RWPE2 (cell line): ENCODE data around the gene ZC3HAV1L.

Source experiments
- ATAC-seq: fragments of 200-7000 bp; cut with Tn5 transposase; 3 replicates; pipeline ENCODE4 v1.9.1; 2021; ENCODE audit warnings: low read depth
- DNase-seq: peaks from one replicate; pipeline ENCODE4 v3.0.0-alpha.2; 2020; ENCODE audit warnings: low spot score
- H3K27ac ChIP-seq: fragments of 450-650 bp; 2 replicates; pipeline ENCODE4 v1.5.1; 2017; ENCODE audit warnings: mild to moderate bottlenecking; ENCODE audit not compliant: poor library complexity, severe bottlenecking
- H3K27me3 ChIP-seq: fragments of 250-450 bp; sonication (Bioruptor Pico); 2 replicates; pipeline ENCODE4 v1.5.1; 2021; ENCODE audit warnings: mild to moderate bottlenecking, moderate library complexity; ENCODE audit not compliant: insufficient read depth, poor library complexity, severe bottlenecking
- H3K36me3 ChIP-seq: fragments of 250-450 bp; sonication (Bioruptor Pico); 2 replicates; pipeline ENCODE4 v1.5.1; 2020; ENCODE audit warnings: low read depth, mild to moderate bottlenecking, moderate library complexity
- H3K4me1 ChIP-seq: fragments of 250-450 bp; sonication (Bioruptor Pico); 2 replicates; pipeline ENCODE4 v1.5.1; 2021; ENCODE audit warnings: mild to moderate bottlenecking, moderate library complexity; ENCODE audit not compliant: insufficient read depth, poor library complexity, severe bottlenecking
- H3K4me3 ChIP-seq: fragments of 250-450 bp; sonication (Bioruptor Pico); 2 replicates; pipeline ENCODE4 v1.5.1; 2021; ENCODE audit warnings: mild to moderate bottlenecking, moderate library complexity; ENCODE audit not compliant: severe bottlenecking
- H3K9me3 ChIP-seq: fragments of 250-450 bp; sonication (Bioruptor Pico); 2 replicates; pipeline ENCODE4 v1.5.1; 2021; ENCODE audit warnings: mild to moderate bottlenecking, moderate library complexity; ENCODE audit not compliant: severe bottlenecking
- TF ChIP-seq, protein P1 (sequence below): fragments of 450-650 bp; IDR thresholded peaks from one replicate; pipeline ENCODE4 v1.5.1; 2017; ENCODE audit warnings: mild to moderate bottlenecking, moderate library complexity; ENCODE audit not compliant: poor library complexity, severe bottlenecking

ZC3HAV1L gene

DNA sequence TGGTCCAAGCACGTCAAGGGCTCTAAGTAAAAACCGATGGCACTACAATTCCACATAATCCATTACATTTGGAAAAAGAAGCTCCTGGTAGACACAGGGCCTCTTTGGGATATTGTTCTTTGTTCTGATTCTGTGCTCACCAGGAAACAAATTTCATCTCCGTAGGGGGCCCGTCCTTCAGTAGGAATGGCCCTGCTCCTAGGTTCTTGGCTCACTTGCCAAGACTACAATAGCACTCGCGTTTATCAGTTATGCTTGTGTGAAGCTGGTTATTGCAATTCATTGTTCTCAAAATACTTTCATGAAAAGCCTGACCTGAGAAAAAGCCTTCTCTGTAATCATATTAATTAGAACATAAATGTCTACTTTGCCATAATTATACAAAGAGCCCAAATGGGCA is 10.3 kb upstream of the ZC3HAV1L start:
- Histone ChIP-seq H3K9me3 (no peaks in the 10 kb centered on the region), H3K36me3 (peaks cover 44% of the 10 kb centered on the region), H3K27me3 (no peaks in the 10 kb centered on the region), H3K4me3 (no peak overlapping the region), H3K4me1 (no peaks in the 10 kb centered on the region), H3K27ac (no peak overlapping the region)
- TF ChIP-seq, protein P1, sequence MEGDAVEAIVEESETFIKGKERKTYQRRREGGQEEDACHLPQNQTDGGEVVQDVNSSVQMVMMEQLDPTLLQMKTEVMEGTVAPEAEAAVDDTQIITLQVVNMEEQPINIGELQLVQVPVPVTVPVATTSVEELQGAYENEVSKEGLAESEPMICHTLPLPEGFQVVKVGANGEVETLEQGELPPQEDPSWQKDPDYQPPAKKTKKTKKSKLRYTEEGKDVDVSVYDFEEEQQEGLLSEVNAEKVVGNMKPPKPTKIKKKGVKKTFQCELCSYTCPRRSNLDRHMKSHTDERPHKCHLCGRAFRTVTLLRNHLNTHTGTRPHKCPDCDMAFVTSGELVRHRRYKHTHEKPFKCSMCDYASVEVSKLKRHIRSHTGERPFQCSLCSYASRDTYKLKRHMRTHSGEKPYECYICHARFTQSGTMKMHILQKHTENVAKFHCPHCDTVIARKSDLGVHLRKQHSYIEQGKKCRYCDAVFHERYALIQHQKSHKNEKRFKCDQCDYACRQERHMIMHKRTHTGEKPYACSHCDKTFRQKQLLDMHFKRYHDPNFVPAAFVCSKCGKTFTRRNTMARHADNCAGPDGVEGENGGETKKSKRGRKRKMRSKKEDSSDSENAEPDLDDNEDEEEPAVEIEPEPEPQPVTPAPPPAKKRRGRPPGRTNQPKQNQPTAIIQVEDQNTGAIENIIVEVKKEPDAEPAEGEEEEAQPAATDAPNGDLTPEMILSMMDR, result no peak
- ATAC-seq, result no peak
- no peak for DNase-seq

DNA sequence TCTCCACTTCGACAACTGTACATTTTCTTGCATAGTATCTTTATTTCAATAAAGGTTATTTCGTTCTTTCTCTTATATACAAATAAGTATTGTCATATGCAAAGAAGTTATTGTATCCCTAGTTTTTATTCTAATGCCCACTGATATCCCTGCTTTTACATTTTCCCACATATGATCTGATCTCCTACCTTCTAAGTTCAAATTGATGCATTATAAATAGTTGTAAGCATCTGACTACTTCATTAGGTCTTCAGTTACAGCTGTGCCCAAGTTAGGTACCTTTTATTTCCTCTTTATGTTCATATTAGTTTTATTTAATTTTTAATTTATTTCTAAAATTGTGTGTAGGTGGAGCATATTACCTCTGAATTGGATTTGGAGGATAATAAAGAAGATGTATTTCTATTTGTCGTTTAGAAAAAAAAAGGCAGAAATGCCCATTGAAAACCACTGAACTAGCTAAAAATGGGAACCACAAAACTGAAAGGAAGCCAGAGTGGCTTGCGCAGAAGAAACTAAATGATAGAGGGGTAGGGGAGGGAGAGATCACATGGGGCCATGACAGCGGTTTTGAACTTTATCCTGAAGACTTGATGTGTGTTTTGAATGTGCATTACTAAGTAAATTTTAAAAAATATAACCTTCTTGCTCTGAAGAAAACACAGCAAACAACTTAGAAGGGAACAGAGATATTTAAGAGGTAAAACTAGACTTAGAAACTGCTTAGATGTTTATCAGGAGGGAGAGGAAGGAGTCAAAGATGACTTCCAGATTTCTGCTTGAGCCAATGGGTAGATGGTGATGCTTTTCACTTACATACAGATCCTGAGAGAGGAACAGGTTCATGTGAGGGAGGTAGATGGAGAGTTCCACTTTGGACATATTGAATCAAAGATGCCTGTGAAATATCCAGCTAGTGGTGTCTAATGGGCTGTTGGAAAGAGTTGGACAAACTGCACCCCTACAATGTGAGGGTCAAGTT is 9.3 kb upstream of the ZC3HAV1L start:
- Histone ChIP-seq H3K4me1 (no peaks in the 10 kb centered on the region), H3K36me3 (peaks cover 43% of the 10 kb centered on the region), H3K27ac (no peak overlapping the region), H3K27me3 (no peaks in the 10 kb centered on the region), H3K4me3 (no peak overlapping the region), H3K9me3 (no peaks in the 10 kb centered on the region)
- no peak for ATAC-seq
- no peak for DNase-seq
- TF ChIP-seq, protein P1, result no peak

DNA sequence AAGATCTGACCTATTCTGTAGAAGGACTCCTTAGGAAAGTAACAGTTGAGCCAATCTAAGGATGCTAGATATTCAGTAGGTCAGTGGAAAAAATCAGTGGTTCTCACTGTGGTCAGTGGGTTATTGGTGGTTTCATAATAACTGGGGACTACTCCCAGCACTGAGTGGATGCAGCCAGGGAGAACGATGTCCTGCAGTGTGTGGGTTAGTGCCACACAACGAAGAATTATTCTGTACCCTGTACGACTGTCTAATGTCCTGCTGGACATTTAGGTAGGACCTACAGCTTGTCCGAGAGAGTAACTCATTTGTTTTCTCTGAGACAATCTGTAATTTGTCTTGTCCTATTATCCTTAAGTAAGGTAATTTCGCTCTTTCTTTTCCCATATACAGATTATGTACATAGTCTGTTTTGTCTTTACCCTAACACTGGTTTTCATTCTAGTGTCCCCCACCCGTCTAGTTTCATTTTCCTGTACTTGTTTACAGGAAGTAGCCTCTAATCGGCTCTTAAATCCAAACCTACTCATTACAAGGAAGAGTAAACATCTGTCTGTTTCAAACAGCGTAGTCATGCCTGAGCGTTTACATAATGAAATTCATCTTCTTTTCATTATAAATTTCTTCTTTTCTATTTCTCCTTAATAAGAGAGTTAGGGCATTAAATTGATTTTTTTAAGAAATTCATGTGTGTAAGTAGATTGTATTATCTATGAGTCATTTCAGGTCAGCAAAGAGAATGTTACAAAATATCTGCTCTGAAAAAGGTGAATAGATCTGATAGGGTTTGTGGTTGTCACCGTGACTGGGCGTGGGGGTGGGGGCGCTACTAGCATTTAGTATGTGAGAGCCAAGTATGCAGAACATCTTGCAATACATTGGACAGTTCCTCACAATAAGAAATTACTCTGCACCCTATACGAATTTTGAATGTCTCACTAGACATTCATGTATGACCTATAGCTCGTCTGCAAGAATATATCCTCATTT is 8.3 kb upstream of the ZC3HAV1L start:
- DNase-seq (no peak), ATAC-seq (no peak)
- Histone ChIP-seq H3K36me3 (peaks cover 34% of the 10 kb centered on the region), H3K4me3 (no peak overlapping the region), H3K27me3 (no peaks in the 10 kb centered on the region), H3K27ac (no peak overlapping the region), H3K4me1 (no peaks in the 10 kb centered on the region), H3K9me3 (no peaks in the 10 kb centered on the region)
- TF ChIP-seq, protein P1, result no peak

DNA sequence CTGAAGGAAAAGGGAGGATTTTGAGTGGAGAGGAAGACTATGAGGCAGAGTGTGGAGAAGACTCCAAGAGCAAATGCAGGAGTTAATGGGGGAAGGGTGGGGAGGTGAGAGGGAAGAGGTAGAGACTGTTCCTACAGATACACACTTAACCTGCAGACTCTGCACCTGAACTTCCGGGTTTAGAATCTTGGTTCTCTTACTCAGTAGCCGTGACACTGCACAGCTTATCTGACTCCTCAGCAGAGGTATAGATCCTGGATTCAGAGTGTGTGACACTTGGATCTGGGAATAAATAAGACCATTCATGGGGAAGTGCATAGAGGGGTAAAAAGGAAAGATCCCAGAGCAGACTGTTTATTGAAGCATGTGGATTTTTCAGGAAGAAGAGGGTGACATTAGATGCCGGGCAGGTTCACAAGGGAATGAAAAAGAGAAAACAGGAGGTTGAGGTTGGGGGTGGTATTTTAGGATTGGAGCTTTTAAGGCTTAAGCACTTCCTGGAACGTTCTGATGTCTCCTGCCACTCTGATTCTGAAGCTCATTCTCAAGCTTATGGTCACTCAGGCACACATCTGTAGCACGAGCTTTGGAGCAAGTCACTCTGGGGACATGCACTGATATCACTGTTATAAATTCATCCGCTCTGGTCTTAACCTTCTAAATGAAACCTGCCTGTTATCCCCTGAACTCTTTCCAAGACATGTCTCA is 5.7 kb upstream of the ZC3HAV1L start:
- no peak overlapping the region for H3K4me3 ChIP-seq
- DNase-seq, result no peak
- peaks cover 17% of the 10 kb centered on the region for H3K36me3 ChIP-seq
- H3K27ac ChIP-seq, result no peak overlapping the region
- H3K4me1 ChIP-seq, result no peaks in the 10 kb centered on the region
- no peaks in the 10 kb centered on the region for H3K27me3 ChIP-seq
- TF ChIP-seq, protein P1, result no peak
- ATAC-seq, result peak; percentile 36
- H3K9me3 ChIP-seq, result no peaks in the 10 kb centered on the region
